ENCODE data around the gene MSANTD7. TPM values are rescaled to one million over a fixed set of nuclear protein-coding genes. Genes with fewer than 3 reads are reported as not detected.

Gene MSANTD7
- total and polyA plus RNA-seq, 2 of the 13 experiments (the other 11 are each of a cell fraction or from before 2014, with no cell fraction given), result 3.7 to 16.7 TPM

DNA sequence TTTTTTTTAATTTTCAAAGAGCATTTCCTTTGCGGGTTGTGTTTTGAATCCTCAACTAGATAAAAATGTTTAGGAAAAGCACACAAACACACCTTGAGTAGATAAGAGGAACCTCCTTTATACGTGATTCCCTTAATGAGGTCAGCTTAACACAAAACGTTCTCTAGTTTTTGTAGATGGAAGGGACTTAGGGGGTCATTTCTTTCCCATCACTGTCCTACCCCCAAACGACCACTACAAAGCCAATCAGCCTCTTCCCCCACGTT is 41.8 kb downstream of the MSANTD7 start:
- Histone ChIP-seq H3K4me3 (replicated peaks in 1 of 3; ENCODE audit: insufficient read depth in 1 of 3, low read depth in 2 of 3, low read length in 3 of 3) (peak overlapping the region; percentile 76 to 98 (median 91)), H2AFZ (ENCODE audit: low read length) (no peak overlapping the region), H3K4me2 (ENCODE audit: low read depth, low read length) (peak overlapping the region; percentile 77), H3K9ac (ENCODE audit: insufficient read depth, low read depth, low read length) (peak overlapping the region; percentile 88), H4K20me1 (ENCODE audit: insufficient read depth, low read length) (no peaks in the 10 kb centered on the region), H3K9me3 (ENCODE audit: low read length) (no peaks in the 10 kb centered on the region), H3K79me2 (ENCODE audit: insufficient read depth, low read length) (peaks cover 71% of the 10 kb centered on the region), H3K27me3 (ENCODE audit: control insufficient read depth in 1 of 2, insufficient read depth in 2 of 2, low read length in 2 of 2) (no peaks in the 10 kb centered on the region; a peak in 1 of 5 replicates), H3K4me1 (ENCODE audit: insufficient read depth, low read length) (peaks cover 38% of the 10 kb centered on the region), H3K36me3 (replicated peaks in 1 of 2; ENCODE audit: control insufficient read depth in 1 of 2, insufficient read depth in 2 of 2, low read length in 2 of 2) (peaks cover 0 to 12% of the 10 kb centered on the region in 2 experiments; a peak in 2 of 5 replicates), H3K27ac (ENCODE audit: extremely low read length, insufficient read depth, low read length) (peak overlapping the region; percentile 65)
- DNase-seq (ENCODE audit: low spot score), result no peak
- BruUV-seq (replicated peaks), result no TSS peak
- TF ChIP-seq, protein P1, sequence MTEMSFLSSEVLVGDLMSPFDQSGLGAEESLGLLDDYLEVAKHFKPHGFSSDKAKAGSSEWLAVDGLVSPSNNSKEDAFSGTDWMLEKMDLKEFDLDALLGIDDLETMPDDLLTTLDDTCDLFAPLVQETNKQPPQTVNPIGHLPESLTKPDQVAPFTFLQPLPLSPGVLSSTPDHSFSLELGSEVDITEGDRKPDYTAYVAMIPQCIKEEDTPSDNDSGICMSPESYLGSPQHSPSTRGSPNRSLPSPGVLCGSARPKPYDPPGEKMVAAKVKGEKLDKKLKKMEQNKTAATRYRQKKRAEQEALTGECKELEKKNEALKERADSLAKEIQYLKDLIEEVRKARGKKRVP (CRISPR knock-in tag; IDR thresholded peaks at IDR 0.05), result no peak
- TF ChIP-seq KAT7 (CRISPR knock-in tag; IDR thresholded peaks at IDR 0.05; ENCODE audit: borderline replicate concordance) (0 out of 2 replicates have a peak, but pooled peaks have one; percentile 0), NCOA2 (CRISPR knock-in tag; IDR thresholded peaks at IDR 0.05) (no peak)
- POLR2A ChIA-PET, result interaction anchor here (0.7 to 3.0 kb wide), 4 partner anchors 37 to 80 kb away, joined by 3 to 54 read pairs (median 12); partner anchors contain the start of genes CDNF, DCLRE1C, HSPA14 and MEIG1
- intact Hi-C loops (cut with micrococcal nuclease; ENCODE audit: unreplicated experiment), result loop anchor here (2.0 to 10.0 kb wide), 2 partner anchors 25 to 75 kb away; partner anchors contain the start of genes DCLRE1C and MEIG1
- no peak for FAIRE-seq
- in situ Hi-C loops (cut with HindIII; ENCODE audit: extremely low pct_ligation_motif_present, low pct_unique_long_range_greater_than_20kb), result no loop called here
- CTCF ChIA-PET (ENCODE audit: low intra/inter-chr PET ratio, low total read pairs), result no interaction called here
- WGBS (ENCODE audit: low lambda C conversion rate), result 1% methylated on average over 5 of the region's 5 CpGs
- ATAC-seq, result no peak

DNA sequence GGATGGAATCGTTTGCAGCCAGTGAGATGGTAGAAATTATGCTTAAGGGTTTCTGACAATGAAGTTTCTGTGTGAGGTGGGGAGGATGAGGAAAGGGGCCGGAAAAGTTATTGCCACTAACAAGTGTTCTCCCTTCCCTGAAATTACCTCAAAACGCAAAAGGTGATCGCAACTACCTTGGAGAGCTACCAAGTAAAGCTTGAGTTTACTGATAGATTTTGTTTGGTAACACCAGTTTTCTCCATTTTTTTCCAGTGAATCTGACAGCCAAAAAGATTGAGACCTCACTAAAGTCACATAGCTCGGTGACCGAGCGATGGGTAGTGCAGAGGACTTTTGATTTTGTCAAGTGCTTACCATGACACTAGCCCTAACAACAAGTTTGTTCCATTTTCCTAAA is 42.1 kb downstream of the MSANTD7 start:
- DNase-seq (ENCODE audit: low spot score) (no peak), FAIRE-seq (no peak), ATAC-seq (no peak)
- no peak overlapping the region for H2AFZ ChIP-seq (ENCODE audit: low read length)
- CTCF ChIA-PET (ENCODE audit: low intra/inter-chr PET ratio, low total read pairs), result no interaction called here
- BruUV-seq (replicated peaks), result no TSS peak
- H3K79me2 ChIP-seq (ENCODE audit: insufficient read depth, low read length), result peaks cover 74% of the 10 kb centered on the region
- in situ Hi-C loops (cut with HindIII; ENCODE audit: extremely low pct_ligation_motif_present, low pct_unique_long_range_greater_than_20kb), result no loop called here
- POLR2A ChIA-PET, result interaction anchor here (1.5 to 3.0 kb wide), 2 partner anchors 73 to 80 kb away, joined by 4 to 20 read pairs; partner anchors contain the start of genes DCLRE1C and MEIG1
- H3K4me1 ChIP-seq (ENCODE audit: insufficient read depth, low read length), result peaks cover 38% of the 10 kb centered on the region
- no peaks in the 10 kb centered on the region for H3K9me3 ChIP-seq (ENCODE audit: low read length)
- H3K27ac ChIP-seq (ENCODE audit: extremely low read length, insufficient read depth, low read length), result peak overlapping the region; percentile 65
- intact Hi-C loops (cut with micrococcal nuclease; ENCODE audit: unreplicated experiment), result no loop called here
- no peak for TF ChIP-seq BHLHE40 (IDR thresholded peaks at IDR 0.05; ENCODE audit: low read length)
- TF ChIP-seq MIER2 (CRISPR knock-in tag; IDR thresholded peaks at IDR 0.05), result peak; percentile 76
- TF ChIP-seq, protein P2, sequence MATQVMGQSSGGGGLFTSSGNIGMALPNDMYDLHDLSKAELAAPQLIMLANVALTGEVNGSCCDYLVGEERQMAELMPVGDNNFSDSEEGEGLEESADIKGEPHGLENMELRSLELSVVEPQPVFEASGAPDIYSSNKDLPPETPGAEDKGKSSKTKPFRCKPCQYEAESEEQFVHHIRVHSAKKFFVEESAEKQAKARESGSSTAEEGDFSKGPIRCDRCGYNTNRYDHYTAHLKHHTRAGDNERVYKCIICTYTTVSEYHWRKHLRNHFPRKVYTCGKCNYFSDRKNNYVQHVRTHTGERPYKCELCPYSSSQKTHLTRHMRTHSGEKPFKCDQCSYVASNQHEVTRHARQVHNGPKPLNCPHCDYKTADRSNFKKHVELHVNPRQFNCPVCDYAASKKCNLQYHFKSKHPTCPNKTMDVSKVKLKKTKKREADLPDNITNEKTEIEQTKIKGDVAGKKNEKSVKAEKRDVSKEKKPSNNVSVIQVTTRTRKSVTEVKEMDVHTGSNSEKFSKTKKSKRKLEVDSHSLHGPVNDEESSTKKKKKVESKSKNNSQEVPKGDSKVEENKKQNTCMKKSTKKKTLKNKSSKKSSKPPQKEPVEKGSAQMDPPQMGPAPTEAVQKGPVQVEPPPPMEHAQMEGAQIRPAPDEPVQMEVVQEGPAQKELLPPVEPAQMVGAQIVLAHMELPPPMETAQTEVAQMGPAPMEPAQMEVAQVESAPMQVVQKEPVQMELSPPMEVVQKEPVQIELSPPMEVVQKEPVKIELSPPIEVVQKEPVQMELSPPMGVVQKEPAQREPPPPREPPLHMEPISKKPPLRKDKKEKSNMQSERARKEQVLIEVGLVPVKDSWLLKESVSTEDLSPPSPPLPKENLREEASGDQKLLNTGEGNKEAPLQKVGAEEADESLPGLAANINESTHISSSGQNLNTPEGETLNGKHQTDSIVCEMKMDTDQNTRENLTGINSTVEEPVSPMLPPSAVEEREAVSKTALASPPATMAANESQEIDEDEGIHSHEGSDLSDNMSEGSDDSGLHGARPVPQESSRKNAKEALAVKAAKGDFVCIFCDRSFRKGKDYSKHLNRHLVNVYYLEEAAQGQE (IDR thresholded peaks at IDR 0.05; ENCODE audit: borderline replicate concordance in 1 of 2, low read depth in 1 of 2, low read length in 2 of 2), result peak; percentile 3 to 88
- TF ChIP-seq KDM1A (CRISPR knock-in tag; IDR thresholded peaks at IDR 0.05), result no peak
- TF ChIP-seq SAP130 (CRISPR knock-in tag; IDR thresholded peaks at IDR 0.05; ENCODE audit: low read depth), result peak; percentile 30; the same call in 1 of the 2 replicates
- no peak for TF ChIP-seq PPARG (CRISPR knock-in tag; conservative IDR thresholded peaks at IDR 0.05)
- H4K20me1 ChIP-seq (ENCODE audit: insufficient read depth, low read length), result no peaks in the 10 kb centered on the region
- no peaks in the 10 kb centered on the region; a peak in 1 of 5 replicates for H3K27me3 ChIP-seq (ENCODE audit: control insufficient read depth in 1 of 2, insufficient read depth in 2 of 2, low read length in 2 of 2)
- peak overlapping the region; percentile 88 for H3K9ac ChIP-seq (ENCODE audit: insufficient read depth, low read depth, low read length)
- 25% methylated on average over 7 of the region's 7 CpGs for WGBS (ENCODE audit: low lambda C conversion rate)
- H3K36me3 ChIP-seq (replicated peaks in 1 of 2; ENCODE audit: control insufficient read depth in 1 of 2, insufficient read depth in 2 of 2, low read length in 2 of 2), result peaks cover 0 to 16% of the 10 kb centered on the region in 2 experiments; a peak in 2 of 5 replicates
- peak overlapping the region; percentile 76 to 98 (median 91) for H3K4me3 ChIP-seq (replicated peaks in 1 of 3; ENCODE audit: insufficient read depth in 1 of 3, low read depth in 2 of 3, low read length in 3 of 3)
- peak overlapping the region; percentile 77 for H3K4me2 ChIP-seq (ENCODE audit: low read depth, low read length)
